Mucosa of descending colon (tissue), 3 donors: ENCODE data around the gene WDR5. TPM values are rescaled to one million over a fixed set of nuclear protein-coding genes. Genes with fewer than 3 reads are reported as not detected.

Experiments used
- ATAC-seq: fragments of 200-7000 bp; cut with Tn5 transposase; one replicate; pipeline ENCODE4 v1.9.1; 2020; ENCODE audit warnings: mild to moderate bottlenecking, moderate library complexity
- DNase-seq, 3 donors: peaks; one replicate each; pipeline ENCODE4 v3.0.0-alpha.2; 2020
- H3K36me3 ChIP-seq: fragments of 200-600 bp; one replicate; pipeline ENCODE4 v1.8.0; 2021; ENCODE audit warnings: low read depth, mild to moderate bottlenecking
- H3K4me1 ChIP-seq: fragments of 200-600 bp; one replicate; pipeline ENCODE4 v1.8.0; 2021; ENCODE audit warnings: low read depth, mild to moderate bottlenecking
- H3K4me3 ChIP-seq: fragments of 200-600 bp; one replicate; pipeline ENCODE4 v1.8.0; 2021; ENCODE audit warnings: mild to moderate bottlenecking
- H3K9me3 ChIP-seq: fragments of 200-600 bp; one replicate; pipeline ENCODE4 v1.8.0; 2021; ENCODE audit warnings: mild to moderate bottlenecking
- intact Hi-C, 2 donors: fragments of 100-400 bp; cut with DNase I in 1 of 2; cut with micrococcal nuclease in 1 of 2; formaldehyde crosslinking; loops; one replicate each; pipeline versions ENCODE4 v1.11.0 to v1.11.1; 2022; cut with DNase I, micrococcal nuclease
- total RNA-seq, 3 donors: library from RNA; stranded (reverse); fragmentation: NEBNext Ultra II Directional in 2 of 3; extraction: Animal tissue kit (Norgen Biotek cat#: 25700) in 2 of 3; gene quantifications; one replicate each; pipeline versions ENCODE4 v1.2.1 to v1.2.4, GENCODE V29; 2021 to 2023
- TF ChIP-seq, protein P1 (sequence below): fragments of 200-600 bp; IDR thresholded peaks from one replicate; pipeline ENCODE4 v1.8.0; 2022; ENCODE audit warnings: antibody characterized with exemption, mild to moderate bottlenecking
- donor health status: DM: no; HTN: no; CAD: no; lungs with moderate emphysema.
- donor health status: DM: no; HTN: no; CAD: no.
- donor health status: DM: no; HTN: yes; CAD: no.

WDR5 gene
- total RNA-seq, 3 donors from 2014 or later = 19.9 to 27.1 (median 24.6) TPM

DNA sequence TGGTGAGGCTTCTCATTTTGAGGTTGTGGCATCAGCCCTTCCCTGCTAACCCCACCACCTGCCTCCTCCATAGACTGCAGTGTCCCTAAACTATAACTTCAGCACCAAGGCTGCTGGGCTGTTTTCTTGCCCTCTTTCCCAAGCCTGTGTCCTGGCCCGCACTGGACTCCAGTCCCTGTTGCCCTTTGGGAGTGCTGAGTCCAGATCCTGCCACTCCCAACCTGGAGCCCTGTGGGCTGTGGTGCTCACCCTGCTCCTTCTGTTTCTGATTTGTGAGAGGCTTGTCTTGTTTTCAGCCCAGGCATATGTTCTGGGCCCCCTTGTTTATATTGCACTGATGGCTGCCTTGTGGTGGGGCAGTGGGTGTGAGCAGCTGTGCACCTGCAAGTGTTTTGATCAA lies 68.2 kb downstream of the WDR5 start:
- Histone ChIP-seq H3K9me3 (no peaks in the 10 kb centered on the region), H3K4me1 (peaks cover 3% of the 10 kb centered on the region), H3K4me3 (no peak overlapping the region), H3K36me3 (no peaks in the 10 kb centered on the region)
- DNase-seq = peak in 1 of 3 donors; percentile 3
- ATAC-seq = no peak
- TF ChIP-seq, protein P1, sequence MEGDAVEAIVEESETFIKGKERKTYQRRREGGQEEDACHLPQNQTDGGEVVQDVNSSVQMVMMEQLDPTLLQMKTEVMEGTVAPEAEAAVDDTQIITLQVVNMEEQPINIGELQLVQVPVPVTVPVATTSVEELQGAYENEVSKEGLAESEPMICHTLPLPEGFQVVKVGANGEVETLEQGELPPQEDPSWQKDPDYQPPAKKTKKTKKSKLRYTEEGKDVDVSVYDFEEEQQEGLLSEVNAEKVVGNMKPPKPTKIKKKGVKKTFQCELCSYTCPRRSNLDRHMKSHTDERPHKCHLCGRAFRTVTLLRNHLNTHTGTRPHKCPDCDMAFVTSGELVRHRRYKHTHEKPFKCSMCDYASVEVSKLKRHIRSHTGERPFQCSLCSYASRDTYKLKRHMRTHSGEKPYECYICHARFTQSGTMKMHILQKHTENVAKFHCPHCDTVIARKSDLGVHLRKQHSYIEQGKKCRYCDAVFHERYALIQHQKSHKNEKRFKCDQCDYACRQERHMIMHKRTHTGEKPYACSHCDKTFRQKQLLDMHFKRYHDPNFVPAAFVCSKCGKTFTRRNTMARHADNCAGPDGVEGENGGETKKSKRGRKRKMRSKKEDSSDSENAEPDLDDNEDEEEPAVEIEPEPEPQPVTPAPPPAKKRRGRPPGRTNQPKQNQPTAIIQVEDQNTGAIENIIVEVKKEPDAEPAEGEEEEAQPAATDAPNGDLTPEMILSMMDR = no peak
- intact Hi-C loops = no loop called here

GRCh38 chr9:134204991-134205578 lies 69.2 kb downstream of the WDR5 start:
- intact Hi-C loops = no loop called here
- TF ChIP-seq, protein P1 = no peak
- ATAC-seq (no peak), DNase-seq (peak in 2 of 3 donors; percentile 12 to 31)
- H3K9me3 ChIP-seq = no peaks in the 10 kb centered on the region
- no peaks in the 10 kb centered on the region for H3K36me3 ChIP-seq
- no peak overlapping the region for H3K4me3 ChIP-seq
- peaks cover 3% of the 10 kb centered on the region for H3K4me1 ChIP-seq

GRCh38 chr9:134205672-134206310 lies 69.9 kb downstream of the WDR5 start:
- Histone ChIP-seq H3K9me3 (no peaks in the 10 kb centered on the region), H3K4me1 (peaks cover 3% of the 10 kb centered on the region), H3K4me3 (no peak overlapping the region), H3K36me3 (no peaks in the 10 kb centered on the region)
- intact Hi-C loops = no loop called here
- DNase-seq = peak in 2 of 3 donors; percentile 31 to 65
- TF ChIP-seq, protein P1 = no peak
- ATAC-seq = peak; percentile 53

DNA sequence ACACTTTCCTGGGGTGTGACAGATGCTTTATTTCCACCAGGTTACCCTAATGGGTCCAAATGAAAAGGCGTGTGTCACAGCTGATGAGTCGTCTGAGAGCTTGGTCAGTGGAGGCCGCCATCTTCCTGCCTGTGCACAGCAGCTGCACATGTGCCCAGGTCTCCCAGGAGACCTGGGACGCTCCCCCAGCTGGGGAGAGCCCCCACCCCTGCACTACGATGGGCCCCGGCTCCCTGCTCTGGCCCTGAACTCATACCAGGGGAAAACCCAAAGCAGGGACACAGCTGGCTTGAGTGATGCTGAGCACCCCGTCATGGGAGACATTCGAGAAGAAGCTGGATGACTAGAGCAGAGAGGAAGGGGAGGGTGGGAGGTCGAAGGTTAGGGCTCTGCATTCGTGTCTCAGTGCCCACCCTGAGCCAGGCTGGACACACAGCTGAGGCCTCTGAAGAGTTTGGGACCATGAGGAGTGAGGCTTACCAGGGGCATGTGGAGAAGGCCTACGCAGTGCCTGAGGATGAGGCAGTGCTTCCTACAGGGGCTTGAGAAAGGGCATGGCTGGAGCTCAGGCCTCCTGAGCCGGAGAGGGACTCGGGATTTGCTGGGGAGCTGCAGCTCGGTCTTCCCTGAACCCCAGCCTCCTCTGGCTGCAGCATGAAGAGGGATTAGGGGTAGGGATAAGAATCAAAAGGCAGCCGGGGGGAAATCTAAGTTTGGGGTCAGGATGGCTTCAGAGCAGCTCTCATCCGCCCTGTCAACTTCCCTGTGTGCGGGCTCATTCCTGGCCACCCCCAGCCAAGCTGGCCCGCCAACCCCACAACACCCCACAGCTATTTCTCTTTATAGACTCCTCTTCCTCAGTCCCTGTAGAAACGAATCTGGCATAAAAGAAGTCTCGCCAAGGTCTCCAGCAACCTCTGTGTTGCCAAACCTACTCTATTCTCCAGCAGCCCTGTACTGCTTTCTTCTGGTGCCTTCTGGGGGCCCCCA lies 70.7 kb downstream of the WDR5 start:
- Histone ChIP-seq H3K9me3 (no peaks in the 10 kb centered on the region), H3K4me3 (no peak overlapping the region), H3K4me1 (peaks cover 3% of the 10 kb centered on the region), H3K36me3 (no peaks in the 10 kb centered on the region)
- intact Hi-C loops = no loop called here
- ATAC-seq (peak; percentile 10), DNase-seq (peak in 1 of 3 donors; percentile 31)
- TF ChIP-seq, protein P1 = no peak

GRCh38 chr9:134208310-134208841 lies 72.5 kb downstream of the WDR5 start:
- TF ChIP-seq, protein P1 = no peak
- Histone ChIP-seq H3K4me3 (no peak overlapping the region), H3K9me3 (no peaks in the 10 kb centered on the region), H3K36me3 (no peaks in the 10 kb centered on the region), H3K4me1 (peaks cover 3% of the 10 kb centered on the region)
- intact Hi-C loops = no loop called here
- no peak for ATAC-seq
- peak in 1 of 3 donors; percentile 24 for DNase-seq
